BJ (cell line): ENCODE measurements around the gene PTPRJ. TPM values are rescaled to one million over a fixed set of nuclear protein-coding genes. Genes with fewer than 3 reads are reported as not detected.

Experiments used
- CTCF ChIA-PET: fragments of 350-600 bp; formaldehyde crosslinking; extraction: SDS; loops from one replicate; lab custom pipeline; 2021; ENCODE audit warnings: antibody characterized with exemption, inconsistent platforms; lab: Yijun Ruan, JAX
- POLR2A ChIA-PET: fragments of 300-600 bp; sonication (Branson Sonifier 250); formaldehyde crosslinking; extraction: SDS; loops from one replicate; lab custom pipeline; 2021; ENCODE audit warnings: antibody characterized with exemption; lab: Charles Lee
- DNase-seq: peaks from one replicate; pipeline ENCODE4 v3.0.0-alpha.2; 2011; ENCODE audit warnings: low read depth
- H3K27me3 ChIP-seq: 2 replicates; pipeline ENCODE4 v1.6.0; 2011; ENCODE audit warnings: low read length; ENCODE audit not compliant: control insufficient read depth, insufficient read depth
- H3K36me3 ChIP-seq: 2 replicates; pipeline ENCODE4 v1.5.1; 2011; ENCODE audit warnings: low read length; ENCODE audit not compliant: control insufficient read depth, insufficient read depth
- H3K4me3 ChIP-seq: 2 replicates; pipeline ENCODE4 v1.5.1; 2011; ENCODE audit warnings: low read depth, mild to moderate bottlenecking, control low read depth, low read length
- polyA plus RNA-seq: library from polyadenylated mRNA; depleted of rRNA; stranded (reverse); fragments of >200 nt; gene quantifications from 2 replicates; pipeline ENCODE4 v1.2.3, GENCODE V29; 2011
- TF ChIP-seq, protein P1 (sequence below): IDR thresholded peaks from 2 replicates; pipeline ENCODE4 v1.5.1; 2011; ENCODE audit warnings: low read depth, mild to moderate bottlenecking, control low read depth, inconsistent platforms, low read length, moderate library complexity; ENCODE audit not compliant: insufficient read depth

PTPRJ gene
- polyA plus RNA-seq, 1 experiment, result 3.8 TPM

DNA sequence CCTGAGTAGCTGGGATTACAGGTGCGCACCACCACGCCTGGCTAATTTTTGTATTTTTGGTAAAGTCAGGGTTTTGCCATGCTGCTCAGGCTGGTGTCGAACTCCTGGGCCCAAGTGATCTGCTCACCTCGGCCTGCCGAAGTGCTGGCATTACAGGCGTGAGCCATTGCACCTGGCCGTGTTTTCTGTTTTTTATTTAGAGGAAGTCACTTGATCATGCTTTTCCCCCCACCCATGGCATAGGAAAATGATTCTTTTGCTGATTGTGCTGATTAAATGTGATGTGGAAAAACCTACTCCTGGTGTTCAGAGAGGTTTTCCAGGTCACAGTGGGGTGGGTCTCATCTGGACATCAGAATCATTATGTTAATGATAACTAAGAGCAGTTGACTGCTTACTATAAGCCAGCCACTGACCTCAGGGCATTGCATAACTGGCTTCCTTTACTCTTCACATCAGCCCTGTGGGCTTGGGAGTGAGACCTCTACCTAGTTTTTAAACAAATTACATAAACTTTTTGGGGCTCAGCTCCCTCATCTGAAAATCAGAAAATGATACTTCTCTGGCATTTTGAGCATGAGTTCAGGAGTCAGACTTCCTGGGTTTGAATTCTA, 71.0 kb downstream of the PTPRJ start:
- DNase-seq, result no peak
- CTCF ChIA-PET, result no interaction called here
- TF ChIP-seq, protein P1, sequence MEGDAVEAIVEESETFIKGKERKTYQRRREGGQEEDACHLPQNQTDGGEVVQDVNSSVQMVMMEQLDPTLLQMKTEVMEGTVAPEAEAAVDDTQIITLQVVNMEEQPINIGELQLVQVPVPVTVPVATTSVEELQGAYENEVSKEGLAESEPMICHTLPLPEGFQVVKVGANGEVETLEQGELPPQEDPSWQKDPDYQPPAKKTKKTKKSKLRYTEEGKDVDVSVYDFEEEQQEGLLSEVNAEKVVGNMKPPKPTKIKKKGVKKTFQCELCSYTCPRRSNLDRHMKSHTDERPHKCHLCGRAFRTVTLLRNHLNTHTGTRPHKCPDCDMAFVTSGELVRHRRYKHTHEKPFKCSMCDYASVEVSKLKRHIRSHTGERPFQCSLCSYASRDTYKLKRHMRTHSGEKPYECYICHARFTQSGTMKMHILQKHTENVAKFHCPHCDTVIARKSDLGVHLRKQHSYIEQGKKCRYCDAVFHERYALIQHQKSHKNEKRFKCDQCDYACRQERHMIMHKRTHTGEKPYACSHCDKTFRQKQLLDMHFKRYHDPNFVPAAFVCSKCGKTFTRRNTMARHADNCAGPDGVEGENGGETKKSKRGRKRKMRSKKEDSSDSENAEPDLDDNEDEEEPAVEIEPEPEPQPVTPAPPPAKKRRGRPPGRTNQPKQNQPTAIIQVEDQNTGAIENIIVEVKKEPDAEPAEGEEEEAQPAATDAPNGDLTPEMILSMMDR, result no peak
- H3K4me3 ChIP-seq, result no peak overlapping the region
- no peaks in the 10 kb centered on the region for H3K27me3 ChIP-seq
- POLR2A ChIA-PET, result interaction anchor here (0.6 kb wide), 1 partner anchor 42 kb away, joined by 3 read pairs; no protein-coding TSS in a partner anchor
- peaks cover 1% of the 10 kb centered on the region; the same call in 1 of the 2 replicates for H3K36me3 ChIP-seq

DNA sequence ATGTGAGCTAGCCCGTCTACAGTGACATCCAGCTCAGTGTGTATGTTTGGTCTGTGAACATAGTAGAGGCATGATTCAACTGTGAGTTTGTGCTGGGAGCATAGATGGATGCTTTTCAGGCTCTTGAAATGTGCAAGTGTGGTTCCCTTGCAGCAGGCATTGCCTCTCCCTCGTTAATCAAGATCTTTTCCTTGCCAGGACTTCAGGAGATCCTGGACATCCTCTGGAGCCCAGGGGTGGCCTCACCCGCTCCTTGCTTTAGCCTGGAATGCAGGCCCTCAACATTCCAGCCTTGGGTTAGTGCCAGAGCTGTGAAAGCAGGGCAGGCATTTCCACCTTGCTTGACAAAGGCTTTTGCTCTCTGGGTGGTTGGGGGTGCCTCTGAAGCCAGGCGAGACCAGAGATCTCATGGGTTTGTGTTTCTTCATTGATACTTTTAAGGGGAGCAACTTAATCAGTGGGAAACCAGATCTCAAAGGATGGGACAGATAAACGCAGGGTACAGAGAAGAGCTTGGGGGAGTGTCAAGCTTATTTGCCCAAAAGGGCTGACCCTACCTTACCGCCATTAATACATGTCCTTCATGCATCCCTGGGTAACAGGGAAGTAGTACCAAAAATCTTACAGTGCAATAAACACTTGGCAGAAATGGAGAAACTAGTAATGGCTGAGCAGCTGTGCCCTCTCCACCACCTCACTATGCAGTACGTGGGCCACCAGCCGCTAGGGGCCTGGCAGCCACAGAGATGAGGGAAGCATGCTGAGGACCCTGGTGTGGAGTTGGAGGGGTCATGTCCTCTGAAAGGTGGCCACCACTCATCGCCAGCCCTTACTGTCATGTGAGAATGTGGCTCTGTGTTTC, 72.1 kb downstream of the PTPRJ start:
- Histone ChIP-seq H3K36me3 (peaks cover 1% of the 10 kb centered on the region; the same call in 1 of the 2 replicates), H3K27me3 (no peaks in the 10 kb centered on the region), H3K4me3 (no peak overlapping the region)
- ChIA-PET CTCF (no interaction called here), POLR2A (interaction anchor here (0.6 to 0.7 kb wide), 2 partner anchors 44 to 47 kb away, joined by 3 read pairs; no protein-coding TSS in a partner anchor)
- TF ChIP-seq, protein P1, result no peak
- no peak for DNase-seq

DNA sequence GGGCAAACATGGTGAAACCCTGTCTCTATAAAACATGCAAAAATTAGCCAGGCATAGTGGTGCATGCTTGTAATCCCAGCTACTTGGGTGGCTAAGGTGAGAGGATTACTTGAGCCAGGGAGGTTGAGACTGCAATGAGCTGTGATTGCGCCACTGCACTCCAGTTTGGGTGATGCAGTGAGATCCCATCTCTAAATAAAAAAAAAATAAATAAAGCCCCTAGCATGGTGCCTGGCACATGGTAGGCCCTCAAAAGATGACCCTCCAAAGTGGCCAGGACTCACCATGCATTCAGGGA, 74.6 kb downstream of the PTPRJ start:
- Histone ChIP-seq H3K4me3 (no peak overlapping the region), H3K36me3 (no peaks in the 10 kb centered on the region; the same call in 1 of the 2 replicates), H3K27me3 (no peaks in the 10 kb centered on the region)
- ChIA-PET CTCF (interaction anchor here (1.9 kb wide), 1 partner anchor 9 kb away, joined by 7 read pairs; no protein-coding TSS in a partner anchor), POLR2A (no interaction called here)
- no peak for DNase-seq
- TF ChIP-seq, protein P1, result no peak

DNA sequence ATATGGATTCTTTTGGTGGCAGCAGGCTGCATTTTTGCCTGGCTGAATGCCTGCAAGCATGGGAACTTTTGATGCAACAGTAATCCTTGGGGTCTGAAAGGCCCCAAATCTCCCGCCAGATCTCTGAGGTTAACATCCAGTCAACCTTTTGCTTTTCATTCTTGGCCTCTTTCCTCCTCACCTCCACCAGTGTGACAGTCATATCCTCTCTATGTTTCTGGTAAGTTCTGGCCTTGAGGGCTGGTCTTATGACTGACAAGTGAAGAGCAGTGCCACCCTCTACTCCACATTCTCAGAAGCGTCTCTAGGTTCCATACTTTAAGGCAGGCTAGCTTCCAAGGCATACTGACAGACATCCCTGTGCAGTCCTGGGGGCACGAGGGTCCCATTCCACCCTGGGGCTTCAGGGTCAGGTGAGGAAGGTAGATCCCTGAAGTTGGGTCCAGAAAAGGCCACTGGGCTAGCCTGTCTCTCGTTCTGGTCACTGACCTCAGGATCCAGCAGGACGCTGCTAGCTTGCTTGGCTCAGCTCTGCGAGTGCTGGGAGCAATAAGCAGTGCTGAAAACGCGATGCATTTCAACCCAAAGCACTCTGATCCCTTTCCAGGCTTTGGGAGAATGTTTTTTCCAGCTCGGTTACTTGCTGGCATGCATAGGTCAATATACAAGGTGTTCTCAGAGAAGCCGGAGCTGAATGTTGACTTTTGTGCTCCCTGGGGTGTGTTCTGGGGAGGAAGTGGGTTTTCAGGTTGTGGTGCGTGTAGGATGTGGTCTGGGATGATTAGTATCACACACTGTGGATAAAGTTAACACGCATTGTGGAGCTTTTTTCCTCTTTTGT, 75.2 kb downstream of the PTPRJ start:
- ChIA-PET POLR2A (no interaction called here), CTCF (interaction anchor here (0.8 to 2.7 kb wide), 4 partner anchors 9 to 121 kb away, joined by 3 to 7 read pairs (median 5); no protein-coding TSS in a partner anchor)
- no peaks in the 10 kb centered on the region for H3K27me3 ChIP-seq
- H3K36me3 ChIP-seq, result no peaks in the 10 kb centered on the region
- TF ChIP-seq, protein P1, result no peak
- H3K4me3 ChIP-seq, result no peak overlapping the region
- DNase-seq, result no peak
